C1 segment of cervical spinal cord (tissue), 14 donors: ENCODE measurements around the gene HDAC9.
A peak's percentile ranks its signal among the peaks of the same experiment; 100 is the strongest.

Experiments
- DNase-seq, 14 donors: peaks; one replicate each; lab custom pipeline; 2025; lab: John Stamatoyannopoulos, UW

Gene HDAC9

GRCh38 chr7:18553605-18554003 is 58.1 kb downstream of the HDAC9 start:
- DNase-seq, result no peak

- no peak for DNase-seq
These were observed 59.6 kb downstream of the HDAC9 start for GRCh38 chr7:18555120-18555519.

- DNase-seq, result no peak
These were observed 60.4 kb downstream of the HDAC9 start for GRCh38 chr7:18555968-18556367.

GRCh38 chr7:18558503-18558902 is 63.0 kb downstream of the HDAC9 start:
- no peak for DNase-seq

- no peak for DNase-seq
These were observed 63.4 kb downstream of the HDAC9 start for GRCh38 chr7:18558910-18559309.

- no peak for DNase-seq
These were observed 64.2 kb downstream of the HDAC9 start for GRCh38 chr7:18559756-18560155.

GRCh38 chr7:18564779-18565178 is 69.2 kb downstream of the HDAC9 start:
- no peak for DNase-seq

- peak in 1 of 14 donors; percentile 93 for DNase-seq
These were observed 69.8 kb downstream of the HDAC9 start for GRCh38 chr7:18565337-18565736.

- DNase-seq, result no peak
These were observed 70.7 kb downstream of the HDAC9 start for GRCh38 chr7:18566205-18566604.

GRCh38 chr7:18566829-18567228 is 71.3 kb downstream of the HDAC9 start:
- DNase-seq, result no peak

- DNase-seq, result no peak
These were observed 74.9 kb downstream of the HDAC9 start for GRCh38 chr7:18570441-18570840.

- peak in 1 of 14 donors; percentile 43 for DNase-seq
These were observed 75.4 kb downstream of the HDAC9 start for GRCh38 chr7:18570890-18571478.

GRCh38 chr7:18572154-18572553 is 76.6 kb downstream of the HDAC9 start:
- no peak for DNase-seq

GRCh38 chr7:18572885-18573284 is 77.3 kb downstream of the HDAC9 start:
- no peak for DNase-seq

- peak in 1 of 14 donors; percentile 61 for DNase-seq
These were observed 78.1 kb downstream of the HDAC9 start for GRCh38 chr7:18573410-18574234.

GRCh38 chr7:18574235-18574540 is 78.6 kb downstream of the HDAC9 start:
- DNase-seq, result no peak

- DNase-seq, result no peak
These were observed 79.1 kb downstream of the HDAC9 start for GRCh38 chr7:18574676-18575075.

GRCh38 chr7:18575622-18576572 is 80.3 kb downstream of the HDAC9 start:
- DNase-seq, result no peak

GRCh38 chr7:18577096-18577771 is 81.7 kb downstream of the HDAC9 start:
- no peak for DNase-seq

- no peak for DNase-seq
These were observed 84.1 kb downstream of the HDAC9 start for GRCh38 chr7:18579698-18580097.

- DNase-seq, result no peak
These were observed 85.4 kb downstream of the HDAC9 start for GRCh38 chr7:18580950-18581349.

GRCh38 chr7:18583305-18583704 is 87.8 kb downstream of the HDAC9 start:
- no peak for DNase-seq
